AG09309 (cell line): ENCODE data around the gene SMKR1.

Source experiments
- DNase-seq: peaks from one replicate; pipeline ENCODE4 v3.0.0-alpha.2; 2010; ENCODE audit warnings: low read depth
- H3K4me3 ChIP-seq: 2 replicates; pipeline ENCODE4 v1.5.1; 2011; ENCODE audit warnings: mild to moderate bottlenecking, low read depth, low read length, moderate library complexity; ENCODE audit not compliant: control insufficient read depth
- CTCF ChIP-seq: IDR thresholded peaks from 2 replicates; pipeline ENCODE4 v1.5.1; 2011; ENCODE audit warnings: mild to moderate bottlenecking, low read depth, low read length, inconsistent platforms; ENCODE audit not compliant: insufficient read depth, control insufficient read depth; ENCODE audit errors: missing control alignments

SMKR1 gene

GRCh38 chr7:129497156-129497555, 5.2 kb upstream of the SMKR1 start:
- no peak for DNase-seq
- H3K4me3 ChIP-seq: no peak overlapping the region
- TF ChIP-seq CTCF: no peak

GRCh38 chr7:129498021-129498420, 4.3 kb upstream of the SMKR1 start:
- no peak overlapping the region for H3K4me3 ChIP-seq
- no peak for DNase-seq
- no peak for TF ChIP-seq CTCF

GRCh38 chr7:129499999-129500398, 2.3 kb upstream of the SMKR1 start:
- H3K4me3 ChIP-seq: no peak overlapping the region
- DNase-seq: no peak
- no peak for TF ChIP-seq CTCF

- peak overlapping the region; percentile 50 for H3K4me3 ChIP-seq
- no peak for DNase-seq
- no peak for TF ChIP-seq CTCF
Measured at GRCh38 chr7:129502708-129503685, 666 bp downstream of the SMKR1 start.

GRCh38 chr7:129503725-129504124, 1.4 kb downstream of the SMKR1 start:
- H3K4me3 ChIP-seq: no peak overlapping the region
- no peak for DNase-seq
- TF ChIP-seq CTCF: no peak

- TF ChIP-seq CTCF: no peak
- no peak for DNase-seq
- H3K4me3 ChIP-seq: no peak overlapping the region
Measured at GRCh38 chr7:129512192-129512591, 9.9 kb downstream of the SMKR1 start.

GRCh38 chr7:129513546-129513945, 11.2 kb downstream of the SMKR1 start:
- TF ChIP-seq CTCF: no peak
- H3K4me3 ChIP-seq: no peak overlapping the region
- no peak for DNase-seq
